C4-2B (cell line): Measurements from ENCODE around the gene PDE4D.
A peak's percentile ranks its signal among the peaks of the same experiment; 100 is the strongest.

ENCODE experiments used
- H3K27ac ChIP-seq: fragments of 450-650 bp; 2 replicates; pipeline ENCODE4 v1.5.1; 2017
- ZFX ChIP-seq: fragments of 450-650 bp; IDR thresholded peaks from 2 replicates; pipeline ENCODE4 v1.6.1; 2017
- TF ChIP-seq, protein P1 (sequence below): fragments of 450-650 bp; conservative IDR thresholded peaks from 2 replicates; pipeline ENCODE4 v1.5.1; 2017; ENCODE audit warnings: mild to moderate bottlenecking

PDE4D gene

GRCh38 chr5:59238126-59238902 lies 655.2 kb downstream of the PDE4D start:
- no peak overlapping the region for H3K27ac ChIP-seq
- TF ChIP-seq, protein P1, sequence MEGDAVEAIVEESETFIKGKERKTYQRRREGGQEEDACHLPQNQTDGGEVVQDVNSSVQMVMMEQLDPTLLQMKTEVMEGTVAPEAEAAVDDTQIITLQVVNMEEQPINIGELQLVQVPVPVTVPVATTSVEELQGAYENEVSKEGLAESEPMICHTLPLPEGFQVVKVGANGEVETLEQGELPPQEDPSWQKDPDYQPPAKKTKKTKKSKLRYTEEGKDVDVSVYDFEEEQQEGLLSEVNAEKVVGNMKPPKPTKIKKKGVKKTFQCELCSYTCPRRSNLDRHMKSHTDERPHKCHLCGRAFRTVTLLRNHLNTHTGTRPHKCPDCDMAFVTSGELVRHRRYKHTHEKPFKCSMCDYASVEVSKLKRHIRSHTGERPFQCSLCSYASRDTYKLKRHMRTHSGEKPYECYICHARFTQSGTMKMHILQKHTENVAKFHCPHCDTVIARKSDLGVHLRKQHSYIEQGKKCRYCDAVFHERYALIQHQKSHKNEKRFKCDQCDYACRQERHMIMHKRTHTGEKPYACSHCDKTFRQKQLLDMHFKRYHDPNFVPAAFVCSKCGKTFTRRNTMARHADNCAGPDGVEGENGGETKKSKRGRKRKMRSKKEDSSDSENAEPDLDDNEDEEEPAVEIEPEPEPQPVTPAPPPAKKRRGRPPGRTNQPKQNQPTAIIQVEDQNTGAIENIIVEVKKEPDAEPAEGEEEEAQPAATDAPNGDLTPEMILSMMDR, result no peak
- no peak for TF ChIP-seq ZFX

GRCh38 chr5:59236986-59237385 lies 656.5 kb downstream of the PDE4D start:
- TF ChIP-seq ZFX, result no peak
- TF ChIP-seq, protein P1, result no peak
- no peak overlapping the region for H3K27ac ChIP-seq

GRCh38 chr5:59236448-59236847 lies 657.1 kb downstream of the PDE4D start:
- TF ChIP-seq, protein P1, result no peak
- TF ChIP-seq ZFX, result no peak
- H3K27ac ChIP-seq, result no peak overlapping the region

GRCh38 chr5:59234236-59234635 lies 659.3 kb downstream of the PDE4D start:
- TF ChIP-seq, protein P1, result no peak
- TF ChIP-seq ZFX, result no peak
- no peak overlapping the region for H3K27ac ChIP-seq

GRCh38 chr5:59231221-59231931 lies 662.1 kb downstream of the PDE4D start:
- peak overlapping the region; percentile 8; the same call in 1 of the 2 replicates for H3K27ac ChIP-seq
- TF ChIP-seq, protein P1, result no peak
- no peak for TF ChIP-seq ZFX

DNA sequence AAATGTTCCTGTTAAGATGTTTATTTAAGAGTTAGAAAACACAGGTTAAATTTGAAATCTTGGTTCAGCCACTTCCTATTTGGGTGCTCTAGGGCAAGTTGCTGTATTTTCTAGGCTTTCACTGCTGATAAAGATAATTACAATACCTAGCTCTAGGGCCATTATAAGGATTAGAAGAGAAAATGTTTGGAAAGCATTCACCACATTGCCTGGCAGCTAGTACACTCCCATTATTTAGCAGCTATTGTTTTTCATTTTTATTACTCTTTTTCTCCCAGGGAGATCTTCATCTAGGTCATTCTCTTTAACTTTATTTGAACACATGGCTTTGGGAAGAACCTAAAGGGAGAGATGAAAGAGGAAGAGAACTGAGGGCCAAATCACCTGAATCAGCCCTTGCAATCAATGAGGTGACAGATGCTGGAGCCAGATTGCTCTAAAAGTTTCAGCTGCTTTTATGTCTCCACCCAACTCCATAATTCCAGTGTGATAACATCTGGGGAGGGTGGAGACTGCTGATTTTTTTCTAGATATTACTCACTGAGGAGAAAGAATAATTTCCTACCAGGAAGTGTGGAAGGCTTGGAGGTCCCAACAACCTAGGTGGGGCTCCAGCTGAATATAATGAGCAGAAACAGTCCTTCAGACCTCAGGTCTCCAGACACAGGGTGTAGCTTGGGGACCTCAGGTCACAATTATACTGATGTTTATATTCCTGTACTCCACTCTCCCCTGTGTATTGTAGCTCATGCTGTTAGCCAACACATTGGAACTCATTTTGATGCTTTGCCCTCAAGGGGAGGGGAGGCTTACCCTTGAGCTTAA lies 670.6 kb downstream of the PDE4D start:
- TF ChIP-seq ZFX, result no peak
- no peak overlapping the region; the same call in 1 of the 2 replicates for H3K27ac ChIP-seq

DNA sequence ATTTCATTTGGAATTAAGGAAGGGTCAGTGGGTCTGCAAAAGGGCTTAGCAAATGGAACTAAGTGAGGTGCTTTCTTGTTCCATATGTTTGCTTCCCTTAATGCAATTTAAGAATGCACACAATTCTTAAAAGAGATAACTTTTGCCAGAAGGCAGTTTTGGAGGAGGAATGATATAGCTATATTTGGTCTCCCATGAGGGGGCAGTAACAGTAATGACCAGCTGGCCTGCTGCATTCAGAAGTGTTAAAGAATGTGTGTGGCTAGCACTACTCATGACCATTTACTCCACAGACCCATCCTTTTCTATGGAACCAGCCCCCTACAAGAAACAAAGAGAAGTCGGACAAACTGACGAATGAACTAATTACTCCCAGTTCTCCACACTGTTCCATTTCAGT lies 671.8 kb downstream of the PDE4D start:
- TF ChIP-seq ZFX, result no peak
- TF ChIP-seq, protein P1, result 0 out of 2 replicates have a peak, but pooled peaks have one; percentile 0
- H3K27ac ChIP-seq, result no peak overlapping the region
